Mucosa of gallbladder (tissue), 1 donor: Measurements from ENCODE around the gene APOBEC3B. TPM values are rescaled to one million over a fixed set of nuclear protein-coding genes. Genes with fewer than 3 reads are reported as not detected.
"Not testable (repeated sequence)": the region's sequence is repeated elsewhere in the genome, so short reads cannot be mapped to it uniquely, and the experiment has no call there.

Experiments used
- DNase-seq: peaks from one replicate; pipeline ENCODE4 v3.0.0-alpha.2; 2020; ENCODE audit warnings: low spot score
- total RNA-seq: library from RNA; stranded (reverse); gene quantifications from one replicate; pipeline ENCODE4 v1.2.1, GENCODE V29; 2021
- donor health status: DM: no; HTN: no; CAD: no.

The APOBEC3B gene
- total RNA-seq, 1 donor from 2014 or later: 1.8 TPM

DNA sequence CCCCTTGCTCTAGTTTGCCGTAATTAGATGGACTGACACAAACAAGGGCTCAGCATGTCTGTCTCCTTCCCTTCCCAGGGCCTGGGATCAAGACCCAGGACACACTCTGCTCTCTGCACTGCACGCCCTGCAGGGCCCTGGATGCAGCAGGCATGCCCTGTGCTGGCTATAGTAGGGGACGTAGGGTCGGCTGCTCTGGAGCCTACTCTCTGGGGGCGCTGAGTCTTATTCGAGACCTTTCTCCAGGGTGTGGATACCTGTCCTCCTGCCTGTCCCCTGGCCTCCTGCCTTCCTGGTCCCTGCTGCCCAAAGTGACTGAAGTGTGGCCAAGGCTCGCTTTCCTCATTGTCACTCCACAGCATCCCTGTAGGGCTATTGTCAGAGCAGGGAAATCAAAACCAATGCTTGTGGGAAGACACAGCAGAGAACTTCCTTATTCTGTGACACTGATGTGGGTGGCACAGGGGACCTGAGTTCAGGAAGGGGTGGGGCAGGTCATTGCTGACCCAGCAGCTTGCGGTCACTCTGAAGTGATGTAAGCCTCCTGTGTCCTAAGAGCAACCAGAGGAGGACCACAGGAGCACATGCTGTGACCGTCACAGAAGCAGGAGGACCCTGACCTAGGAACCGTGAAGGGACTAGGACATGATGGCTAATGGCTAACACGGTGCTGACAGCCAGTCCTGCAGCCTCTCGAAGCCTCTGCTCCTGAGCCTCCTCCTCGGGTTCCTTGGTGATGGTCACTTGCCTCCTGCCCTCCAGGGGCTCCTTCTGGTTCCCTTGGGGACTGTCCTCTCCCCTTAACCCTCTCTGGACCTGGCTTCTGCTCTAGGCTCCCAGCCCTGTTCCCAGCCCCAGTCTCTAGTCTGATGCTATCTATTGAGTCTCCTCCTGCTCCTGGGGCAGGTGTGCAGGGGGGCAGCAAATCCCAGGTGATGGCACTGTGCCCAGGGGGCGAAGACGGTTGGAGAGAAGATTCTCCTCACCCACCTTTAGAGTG is 14.4 kb upstream of the APOBEC3B start:
- no peak for DNase-seq

- no peak for DNase-seq
Observed at GRCh38 chr22:38968801-38969200, 13.3 kb upstream of the APOBEC3B start.

DNA sequence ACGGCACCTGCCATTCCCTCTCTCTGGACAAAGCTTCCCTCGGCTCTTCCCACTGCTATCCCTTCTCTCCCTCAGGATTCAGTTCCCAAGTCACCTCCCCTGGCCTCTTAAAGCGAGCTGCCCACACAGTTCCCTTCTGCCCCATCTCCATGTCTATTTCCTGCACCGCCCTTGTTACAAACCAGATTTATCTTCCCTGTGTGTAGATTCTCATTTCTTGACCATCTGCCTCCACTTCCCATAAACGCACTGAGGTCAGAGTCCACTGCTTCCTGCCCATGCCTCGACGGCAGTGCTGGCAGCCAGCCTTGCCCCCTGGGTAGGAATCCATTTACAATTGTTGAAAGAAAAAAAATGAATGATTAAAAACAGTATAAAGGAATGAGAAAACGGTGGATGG is 11.6 kb upstream of the APOBEC3B start:
- DNase-seq: no peak

DNA sequence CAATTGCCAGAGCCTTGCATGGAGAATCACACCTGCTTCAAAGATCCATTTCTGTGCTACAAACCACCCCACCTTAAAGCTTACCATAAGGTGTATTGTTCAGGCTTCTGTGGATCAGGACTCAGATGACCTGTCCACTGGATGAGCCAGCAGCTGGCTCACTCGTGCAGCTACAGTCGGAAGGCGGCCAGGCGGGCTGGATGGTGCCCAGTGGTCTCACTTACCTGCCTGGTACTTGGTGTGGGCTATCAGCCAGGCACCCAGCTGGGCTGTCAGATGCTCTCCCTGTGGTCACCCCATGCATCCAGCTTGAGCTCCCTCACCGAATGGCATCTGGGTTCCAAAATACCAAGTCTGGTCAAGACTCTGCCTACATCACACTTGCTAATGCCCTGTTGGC is 10.9 kb upstream of the APOBEC3B start:
- DNase-seq: no peak

DNA sequence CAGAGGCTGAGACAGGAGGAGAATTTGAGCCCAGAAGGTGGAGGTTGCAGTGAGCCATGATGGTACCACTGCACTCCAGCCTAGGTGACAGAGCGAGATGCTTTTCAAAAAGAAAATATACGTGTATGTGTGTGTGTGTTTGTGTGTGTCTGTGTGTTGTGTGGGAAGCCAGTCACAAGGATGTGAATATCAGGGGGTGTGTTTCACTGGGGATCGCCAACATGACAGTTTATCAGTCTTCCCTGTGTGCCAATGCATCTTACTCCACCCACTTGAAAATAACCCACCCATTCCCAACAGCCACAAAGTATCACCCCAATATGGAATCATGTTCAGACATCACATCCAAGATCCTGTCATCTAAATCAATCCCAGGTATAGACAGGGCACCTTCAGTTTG is 10.4 kb upstream of the APOBEC3B start:
- DNase-seq: no peak

DNA sequence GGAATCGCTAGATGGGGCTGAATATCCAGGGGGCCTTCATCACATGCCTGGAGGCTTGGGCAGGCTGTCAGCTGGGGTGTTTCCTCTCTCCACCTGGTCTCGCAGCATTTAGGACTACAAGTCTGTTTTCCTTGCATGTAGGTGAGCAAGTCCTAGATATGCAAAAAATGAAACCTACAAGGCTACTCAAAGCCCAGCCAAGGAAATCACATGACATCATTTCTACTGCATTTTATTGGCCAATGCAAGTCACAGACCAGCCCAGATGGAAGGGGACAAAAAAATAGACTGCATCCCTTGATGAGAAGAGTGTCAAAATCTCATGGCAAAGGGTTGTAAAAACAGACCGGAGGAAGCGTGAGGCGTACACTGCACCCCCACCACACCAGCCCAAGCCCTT is 9.6 kb upstream of the APOBEC3B start:
- DNase-seq: no peak

GRCh38 chr22:38973289-38974169 is 8.6 kb upstream of the APOBEC3B start:
- peak; percentile 51 for DNase-seq

DNA sequence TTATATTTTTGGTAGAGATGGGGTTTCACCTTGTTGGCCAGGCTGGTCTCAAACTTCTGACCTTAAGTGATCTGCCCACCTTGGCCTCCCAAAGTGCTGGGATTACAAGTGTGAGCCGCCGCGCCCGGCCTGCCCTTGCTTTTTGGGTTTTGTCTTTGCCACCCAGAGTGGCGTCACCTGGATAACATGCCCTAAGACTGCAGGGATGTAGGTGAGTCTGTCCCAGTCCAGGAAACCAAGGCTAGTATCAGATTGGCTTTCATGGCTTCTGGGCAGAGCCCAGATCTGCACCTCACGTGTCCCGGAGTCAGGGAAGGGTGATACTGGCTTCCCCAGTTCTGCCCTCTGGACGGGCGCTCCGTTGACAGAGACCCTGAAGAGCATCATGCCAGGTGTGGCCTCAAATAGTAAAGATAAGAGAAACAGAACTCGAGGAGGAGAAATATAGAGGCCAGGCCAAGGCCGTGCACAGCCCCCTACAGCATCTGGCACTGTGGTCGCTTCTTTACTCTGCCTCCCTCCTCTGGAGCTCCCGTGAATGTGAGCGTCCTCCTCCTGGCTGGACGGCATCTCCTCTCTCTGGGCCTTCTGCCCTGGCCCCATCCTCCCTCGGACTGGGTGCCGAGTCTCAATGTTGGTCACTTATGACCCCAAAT is 7.8 kb upstream of the APOBEC3B start:
- no peak for DNase-seq

GRCh38 chr22:38974826-38975175 is 7.3 kb upstream of the APOBEC3B start:
- no peak for DNase-seq

DNA sequence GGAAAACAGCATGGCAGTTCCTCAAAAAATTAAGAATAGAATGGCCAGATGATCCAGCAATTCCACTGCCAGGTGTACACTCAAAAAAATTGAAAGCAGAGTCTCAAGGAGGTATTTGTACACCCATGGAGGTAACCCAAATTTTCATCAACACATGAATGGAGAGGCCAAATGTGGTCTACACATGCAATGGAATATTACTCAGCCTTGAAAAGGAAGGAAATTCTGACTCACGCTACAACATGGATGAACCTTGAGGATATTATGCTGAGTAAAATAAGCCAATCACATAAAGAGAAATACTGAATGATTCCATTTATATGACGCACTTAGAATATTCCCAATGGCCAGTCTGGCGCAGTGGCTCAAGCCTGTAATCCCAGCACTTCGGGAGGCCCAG is 4.9 kb upstream of the APOBEC3B start:
- not testable (repeated sequence) for DNase-seq

GRCh38 chr22:38980587-38980986 is 1.6 kb upstream of the APOBEC3B start:
- not testable (repeated sequence) for DNase-seq

DNA sequence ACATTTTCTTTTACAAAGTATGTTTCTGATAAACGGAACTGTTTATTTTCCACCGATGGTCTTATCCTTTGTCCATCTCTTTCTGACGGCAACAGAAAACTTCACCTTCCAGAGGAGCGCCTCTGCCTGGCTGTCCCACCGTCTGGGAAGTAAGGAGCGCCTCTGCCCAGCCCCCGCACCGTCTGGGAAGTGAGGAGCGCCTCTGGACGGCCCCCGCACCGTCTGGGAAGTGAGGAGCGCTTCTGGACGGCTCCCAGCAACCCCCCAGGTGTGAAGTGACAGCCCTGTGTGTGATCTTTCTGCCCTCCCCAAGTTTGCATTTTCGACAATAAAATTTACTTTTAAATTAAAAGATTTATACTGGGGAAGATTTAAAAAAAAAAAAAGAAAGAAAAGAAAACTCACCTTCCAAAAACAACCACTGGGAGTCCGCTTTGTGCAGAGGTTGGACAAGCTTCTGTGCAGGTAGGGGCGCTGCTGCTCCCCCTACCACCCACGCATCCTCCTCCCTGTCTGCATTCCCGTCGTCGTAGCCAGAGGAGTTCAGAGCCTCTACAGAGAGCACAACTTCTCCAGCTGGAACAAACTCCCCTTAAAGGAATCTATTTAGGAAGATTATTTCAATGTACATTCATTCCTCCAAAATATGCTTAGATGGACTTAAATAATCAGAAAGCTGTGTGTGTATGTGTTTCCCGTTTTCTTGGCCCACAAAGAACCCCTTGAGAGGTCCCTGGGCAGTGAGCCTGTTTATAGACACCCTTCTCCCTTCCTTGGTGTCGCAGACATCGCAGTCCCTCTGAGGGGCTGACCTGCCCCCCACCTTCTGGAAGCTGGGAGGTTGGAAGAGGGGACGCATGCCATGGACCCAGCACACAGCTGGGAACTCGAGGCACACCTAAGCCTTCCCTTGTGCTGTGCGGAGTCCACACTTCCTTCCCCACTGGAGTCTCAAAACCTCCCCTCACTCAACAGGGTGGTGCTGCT is 849 bp upstream of the APOBEC3B start:
- DNase-seq: peak; percentile 23

GRCh38 chr22:38984224-38984623 is 2.1 kb downstream of the APOBEC3B start:
- no peak for DNase-seq

- peak; percentile 80 for DNase-seq
Observed at GRCh38 chr22:38984784-38985757, 2.9 kb downstream of the APOBEC3B start.

DNA sequence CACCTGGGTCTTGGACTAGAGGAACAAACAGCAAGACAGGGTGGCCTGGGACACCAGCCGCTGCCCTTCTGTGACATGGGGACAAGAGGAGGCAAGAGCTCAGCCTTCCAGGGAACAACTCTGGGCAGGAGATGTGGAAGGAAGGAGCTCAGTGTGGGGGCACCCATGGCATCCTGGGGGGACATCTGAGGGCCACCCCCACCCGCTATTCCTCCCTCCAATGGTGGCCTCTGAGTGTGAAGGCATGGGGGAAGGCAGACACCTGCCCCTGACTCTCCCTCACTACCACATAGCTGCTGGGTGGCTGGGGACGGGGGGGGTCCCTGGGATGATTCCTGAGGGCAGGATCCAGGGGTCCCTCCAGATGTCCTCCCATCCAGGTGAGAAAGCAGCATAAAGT is 4.5 kb downstream of the APOBEC3B start:
- no peak for DNase-seq

DNA sequence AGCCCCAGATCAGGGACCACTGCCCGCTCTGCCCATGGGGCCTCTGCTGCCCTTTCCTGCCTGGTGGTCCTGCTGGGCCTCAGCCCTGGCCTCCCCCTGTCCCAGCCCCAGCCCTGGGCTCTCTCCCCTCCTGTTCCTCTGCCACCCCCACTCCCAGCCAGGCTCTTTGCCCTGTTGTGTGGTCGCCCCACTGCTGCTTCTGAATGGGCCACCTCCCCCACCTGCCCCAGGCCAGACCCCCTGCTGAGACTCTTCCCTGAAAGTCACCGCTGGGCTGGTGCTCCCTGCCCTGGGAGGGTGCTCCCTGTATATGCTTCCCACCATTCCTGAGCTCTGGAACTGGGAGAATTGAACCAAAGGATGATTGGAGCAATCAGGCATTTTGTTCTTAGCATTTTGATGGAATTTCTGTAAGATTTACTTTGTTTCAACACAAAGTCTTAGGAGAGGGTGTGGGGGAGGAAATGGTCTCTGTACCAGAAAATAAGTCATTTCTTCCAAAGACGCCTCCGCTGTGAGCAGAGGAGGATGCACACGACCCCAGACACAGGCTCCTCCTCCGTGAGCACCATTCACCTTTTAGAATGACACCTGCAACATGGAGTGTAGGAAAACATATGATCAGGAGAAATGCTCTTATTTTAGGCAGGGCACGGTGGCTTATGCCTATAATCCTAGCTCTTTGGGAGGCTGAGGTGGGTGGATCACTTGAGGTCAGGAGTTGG is 5.2 kb downstream of the APOBEC3B start:
- DNase-seq: no peak

GRCh38 chr22:38989466-38989865 is 7.3 kb downstream of the APOBEC3B start:
- no peak for DNase-seq

- DNase-seq: not testable (repeated sequence)
Observed at GRCh38 chr22:38992871-38993371, 10.8 kb downstream of the APOBEC3B start.

- DNase-seq: no peak
Observed at GRCh38 chr22:38996105-38996504, 14.0 kb downstream of the APOBEC3B start.
